Astrocyte (in vitro differentiated cells and primary cell): ENCODE results near the gene PRKCD. TPM values are rescaled to one million over a fixed set of nuclear protein-coding genes. Genes with fewer than 3 reads are reported as not detected.

ENCODE experiments used
- DNase-seq: peaks from one replicate; pipeline ENCODE4 v3.0.0-alpha.2; 2010; ENCODE audit warnings: low read depth
- FAIRE-seq: peaks from 2 replicates; lab custom pipeline; 2011; peaks lifted over from hg19 to GRCh38; lab: Jason Lieb, UNC
- H2AFZ ChIP-seq: 2 replicates; pipeline ENCODE4 v1.6.0; 2012; ENCODE audit warnings: low read depth, low read length, inconsistent platforms
- H3K27ac ChIP-seq: 2 replicates; pipeline ENCODE4 v1.5.1; 2011; ENCODE audit warnings: low read depth, low read length, inconsistent platforms
- H3K27me3 ChIP-seq: 2 replicates; pipeline ENCODE4 v1.6.0; 2011; ENCODE audit warnings: low read length, inconsistent platforms; ENCODE audit not compliant: insufficient read depth
- H3K36me3 ChIP-seq: 2 replicates; pipeline ENCODE4 v1.5.1; 2011; ENCODE audit warnings: low read length, inconsistent platforms; ENCODE audit not compliant: insufficient read depth
- H3K4me1 ChIP-seq: 2 replicates; pipeline ENCODE4 v1.5.1; 2011; ENCODE audit warnings: low read length, inconsistent platforms; ENCODE audit not compliant: insufficient read depth
- H3K4me2 ChIP-seq: 2 replicates; pipeline ENCODE4 v1.6.0; 2012; ENCODE audit warnings: low read length, inconsistent platforms
- H3K4me3 ChIP-seq: 2 replicates; pipeline ENCODE4 v1.5.1; 2011; ENCODE audit warnings: low read depth, mild to moderate bottlenecking, low read length, inconsistent platforms; ENCODE audit not compliant: insufficient read depth
- H3K79me2 ChIP-seq: 2 replicates; pipeline ENCODE4 v1.6.0; 2012; ENCODE audit warnings: mild to moderate bottlenecking, low read length, inconsistent platforms; ENCODE audit not compliant: insufficient read depth
- H3K9ac ChIP-seq: 2 replicates; pipeline ENCODE4 v1.6.0; 2012; ENCODE audit warnings: mild to moderate bottlenecking, low read length, inconsistent platforms
- H3K9me3 ChIP-seq: 2 replicates; pipeline ENCODE4 v1.5.1; 2012; ENCODE audit warnings: low read depth, mild to moderate bottlenecking, low read length, inconsistent platforms; ENCODE audit not compliant: insufficient read depth
- H4K20me1 ChIP-seq: 2 replicates; pipeline ENCODE4 v1.6.0; 2012; ENCODE audit warnings: low read length, inconsistent platforms; ENCODE audit not compliant: insufficient read depth
- H3K27ac Mint-ChIP-seq: one replicate; pipeline ENCODE4 v1.8.0; 2021; ENCODE audit warnings: mild to moderate bottlenecking, mixed read lengths; ENCODE audit not compliant: unreplicated experiment
- H3K27me3 Mint-ChIP-seq: one replicate; pipeline ENCODE4 v1.8.0; 2021; ENCODE audit warnings: low read depth, mixed read lengths; ENCODE audit not compliant: unreplicated experiment
- H3K36me3 Mint-ChIP-seq: one replicate; pipeline ENCODE4 v1.8.0; 2021; ENCODE audit warnings: low read depth, mixed read lengths; ENCODE audit not compliant: unreplicated experiment
- H3K4me1 Mint-ChIP-seq: one replicate; pipeline ENCODE4 v1.8.0; 2021; ENCODE audit warnings: low read depth, mixed read lengths; ENCODE audit not compliant: unreplicated experiment
- H3K4me3 Mint-ChIP-seq: one replicate; pipeline ENCODE4 v1.8.0; 2021; ENCODE audit warnings: mild to moderate bottlenecking, moderate library complexity, mixed read lengths; ENCODE audit not compliant: unreplicated experiment
- H3K9me3 Mint-ChIP-seq: one replicate; pipeline ENCODE4 v1.8.0; 2021; ENCODE audit warnings: mild to moderate bottlenecking, mixed read lengths; ENCODE audit not compliant: unreplicated experiment
- CTCF ChIP-seq: IDR thresholded peaks from 2 replicates; pipeline ENCODE4 v1.5.1; 2011; ENCODE audit warnings: low read depth, mild to moderate bottlenecking, inconsistent platforms, low read length, moderate library complexity; ENCODE audit not compliant: insufficient read depth
- EZH2 ChIP-seq: IDR thresholded peaks from 2 replicates; pipeline ENCODE4 v1.6.1; 2012; ENCODE audit warnings: mild to moderate bottlenecking, low read length, inconsistent platforms; ENCODE audit not compliant: insufficient read depth
- total RNA-seq: library from RNA; stranded (reverse); gene quantifications from 2 replicates; pipeline ENCODE4 v1.2.1, GENCODE V29; 2021

Gene PRKCD
- total RNA-seq, 1 donor from 2014 or later = 25.4 TPM

DNA sequence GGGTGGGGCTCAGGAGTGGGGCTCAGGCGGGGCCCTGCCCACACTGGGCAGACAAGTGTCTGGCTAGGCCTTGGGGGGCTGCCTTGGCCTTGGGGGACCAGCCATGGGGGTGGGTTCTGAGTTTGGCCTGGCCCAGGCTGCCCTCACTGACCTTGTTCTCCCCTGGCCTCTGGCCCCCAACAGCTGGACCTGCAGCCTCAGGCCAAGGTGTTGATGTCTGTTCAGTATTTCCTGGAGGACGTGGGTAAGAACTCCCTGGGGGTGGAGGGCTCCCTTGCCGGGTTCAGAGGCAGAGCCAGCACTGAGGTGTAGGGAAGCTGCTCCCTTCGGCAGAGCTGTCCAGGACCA lies 20.0 kb downstream of the PRKCD start:
- Mint-ChIP-seq H3K9me3 (no peaks in the 10 kb centered on the region), H3K4me3 (no peak overlapping the region), H3K27ac (no peak overlapping the region), H3K27me3 (no peaks in the 10 kb centered on the region), H3K4me1 (peaks cover 4% of the 10 kb centered on the region), H3K36me3 (peaks cover 17% of the 10 kb centered on the region)
- H3K27ac ChIP-seq = no peak overlapping the region
- H3K4me2 ChIP-seq = no peak overlapping the region
- H3K4me3 ChIP-seq = no peak overlapping the region
- no peaks in the 10 kb centered on the region for H3K36me3 ChIP-seq
- no peak overlapping the region for H3K9ac ChIP-seq
- no peak for TF ChIP-seq EZH2
- no peak for TF ChIP-seq CTCF
- FAIRE-seq (no peak), DNase-seq (no peak)
- peaks cover 5% of the 10 kb centered on the region for H4K20me1 ChIP-seq
- no peaks in the 10 kb centered on the region for H3K9me3 ChIP-seq
- no peaks in the 10 kb centered on the region for H3K4me1 ChIP-seq
- no peaks in the 10 kb centered on the region for H3K79me2 ChIP-seq
- H3K27me3 ChIP-seq = no peaks in the 10 kb centered on the region
- no peak overlapping the region for H2AFZ ChIP-seq

DNA sequence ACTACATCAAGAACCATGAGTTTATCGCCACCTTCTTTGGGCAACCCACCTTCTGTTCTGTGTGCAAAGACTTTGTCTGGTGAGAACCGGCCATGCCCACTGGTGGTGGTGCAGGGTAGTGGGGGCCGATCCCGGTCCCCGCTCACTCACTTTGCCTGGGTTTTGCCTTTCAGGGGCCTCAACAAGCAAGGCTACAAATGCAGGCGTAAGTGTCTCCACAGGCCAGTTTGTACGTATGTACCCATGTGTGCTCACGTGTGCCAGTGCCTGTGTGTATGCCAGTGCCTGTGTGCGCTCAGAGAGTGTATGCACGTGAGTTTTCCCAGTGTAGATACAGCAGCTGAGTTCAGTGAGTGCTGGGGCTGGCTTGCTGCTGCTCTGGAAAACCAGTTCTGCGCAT lies 20.5 kb downstream of the PRKCD start:
- peaks cover under 1% of the 10 kb centered on the region for H4K20me1 ChIP-seq
- Mint-ChIP-seq H3K4me3 (no peak overlapping the region), H3K4me1 (peaks cover under 1% of the 10 kb centered on the region), H3K9me3 (no peaks in the 10 kb centered on the region), H3K27ac (no peak overlapping the region), H3K27me3 (no peaks in the 10 kb centered on the region), H3K36me3 (peaks cover 21% of the 10 kb centered on the region)
- no peaks in the 10 kb centered on the region for H3K79me2 ChIP-seq
- H3K27me3 ChIP-seq = no peaks in the 10 kb centered on the region
- H3K27ac ChIP-seq = no peak overlapping the region
- H3K36me3 ChIP-seq = no peaks in the 10 kb centered on the region
- no peak overlapping the region for H3K4me3 ChIP-seq
- TF ChIP-seq EZH2 (no peak), CTCF (no peak)
- no peak overlapping the region for H2AFZ ChIP-seq
- no peaks in the 10 kb centered on the region for H3K9me3 ChIP-seq
- no peaks in the 10 kb centered on the region for H3K4me1 ChIP-seq
- H3K9ac ChIP-seq = no peak overlapping the region
- DNase-seq (no peak), FAIRE-seq (no peak)
- H3K4me2 ChIP-seq = no peak overlapping the region

GRCh38 chr3:53182764-53183355 lies 21.9 kb downstream of the PRKCD start:
- Histone ChIP-seq H4K20me1 (no peaks in the 10 kb centered on the region), H3K27me3 (no peaks in the 10 kb centered on the region), H3K36me3 (no peaks in the 10 kb centered on the region), H3K79me2 (no peaks in the 10 kb centered on the region), H3K4me2 (no peak overlapping the region), H3K9me3 (no peaks in the 10 kb centered on the region), H3K27ac (no peak overlapping the region), H3K4me1 (peaks cover 3% of the 10 kb centered on the region), H2AFZ (no peak overlapping the region), H3K4me3 (no peak overlapping the region), H3K9ac (no peak overlapping the region)
- H3K36me3 Mint-ChIP-seq = peaks cover 28% of the 10 kb centered on the region
- H3K9me3 Mint-ChIP-seq = no peaks in the 10 kb centered on the region
- TF ChIP-seq EZH2 (no peak), CTCF (no peak)
- no peak for FAIRE-seq
- H3K4me1 Mint-ChIP-seq = peaks cover 8% of the 10 kb centered on the region
- H3K27me3 Mint-ChIP-seq = no peaks in the 10 kb centered on the region
- no peak overlapping the region for H3K27ac Mint-ChIP-seq
- DNase-seq = no peak
- H3K4me3 Mint-ChIP-seq = no peak overlapping the region
